SU-DHL-6 (cell line): ENCODE measurements around the gene NPAS3.

Experiments
- H2AFZ ChIP-seq: fragments of 200-600 bp; sonication (generic); 2 replicates; pipeline ENCODE4 v1.6.1; 2014; ENCODE audit warnings: low read depth, mild to moderate bottlenecking, moderate library complexity, mixed read lengths, antibody characterized with exemption, low read length; ENCODE audit not compliant: severe bottlenecking
- H3F3A ChIP-seq: fragments of 200-600 bp; shearing (Covaris generic); 2 replicates; pipeline ENCODE4 v1.6.0; 2016; ENCODE audit warnings: antibody characterized with exemption, mild to moderate bottlenecking; ENCODE audit not compliant: insufficient read depth
- H3K27ac ChIP-seq: fragments of 200-600 bp; sonication (generic); 2 replicates; pipeline ENCODE4 v1.5.1; 2016; ENCODE audit warnings: low read depth, mild to moderate bottlenecking, low read length, moderate library complexity, mixed read lengths
- H3K27me3 ChIP-seq: fragments of 200-600 bp; sonication (generic), shearing (Covaris generic); 2 replicates; pipeline ENCODE4 v1.6.0; 2014; ENCODE audit warnings: mild to moderate bottlenecking, low read length
- H3K36me3 ChIP-seq: fragments of 200-600 bp; sonication (generic); 2 replicates; pipeline ENCODE4 v1.6.1; 2014; ENCODE audit warnings: mild to moderate bottlenecking, low read length, mixed read lengths
- H3K4me2 ChIP-seq: fragments of 300-600, 200-600 bp; shearing (Covaris generic), sonication (generic); 2 replicates; pipeline ENCODE4 v1.6.0; 2014; ENCODE audit warnings: low read length, low read depth, mild to moderate bottlenecking; ENCODE audit not compliant: poor library complexity, severe bottlenecking
- H3K4me3 ChIP-seq: fragments of 200-600 bp; sonication (generic); 2 replicates; pipeline ENCODE4 v1.5.1; 2014; ENCODE audit warnings: antibody characterized with exemption, low read length, mild to moderate bottlenecking, mixed read lengths; ENCODE audit not compliant: insufficient read depth, poor library complexity, severe bottlenecking
- H3K79me2 ChIP-seq: fragments of 200-600 bp; sonication (generic); 2 replicates; pipeline ENCODE4 v1.6.1; 2014; ENCODE audit warnings: mild to moderate bottlenecking, low read length, moderate library complexity; ENCODE audit not compliant: insufficient read depth
- H3K9ac ChIP-seq: fragments of 200-600 bp; sonication (generic); 2 replicates; pipeline ENCODE4 v1.7.0; 2014; ENCODE audit warnings: mild to moderate bottlenecking, low read length
- H3K9me2 ChIP-seq: fragments of 200-600 bp; sonication (generic); replicated peaks from 2 replicates; pipeline ENCODE4 v1.6.1; 2014; ENCODE audit warnings: low read length; ENCODE audit not compliant: insufficient read depth
- H3K9me3 ChIP-seq: fragments of 200-600 bp; sonication (generic); 2 replicates; pipeline ENCODE4 v1.6.1; 2014; ENCODE audit warnings: low read length, mixed read lengths; ENCODE audit not compliant: insufficient read depth
- H4K20me1 ChIP-seq: fragments of 200-600 bp; sonication (generic); 2 replicates; pipeline ENCODE4 v1.6.1; 2014; ENCODE audit warnings: low read depth, mild to moderate bottlenecking, antibody characterized with exemption, low read length, moderate library complexity, mixed read lengths
- CTCF ChIP-seq: fragments of 200-600 bp; sonication (generic); IDR thresholded peaks from one replicate; pipeline ENCODE4 v1.5.1; 2017; ENCODE audit warnings: antibody characterized with exemption, mild to moderate bottlenecking, low read length, moderate library complexity; ENCODE audit not compliant: insufficient read depth, poor library complexity, severe bottlenecking
- EZH2phosphoT487 ChIP-seq: fragments of 200-600 bp; sonication (generic), shearing (Covaris generic); conservative IDR thresholded peaks from 2 replicates; pipeline ENCODE4 v1.6.1; 2018; ENCODE audit warnings: mild to moderate bottlenecking, antibody characterized with exemption, low read length, moderate library complexity, mixed read lengths

The NPAS3 gene

GRCh38 chr14:33539918-33540357, 601.3 kb downstream of the NPAS3 start:
- no peak for TF ChIP-seq CTCF
- no peak for TF ChIP-seq EZH2phosphoT487
- Histone ChIP-seq H3K79me2 (no peaks in the 10 kb centered on the region), H3K4me2 (no peak overlapping the region), H4K20me1 (no peaks in the 10 kb centered on the region), H3K9me3 (no peaks in the 10 kb centered on the region), H2AFZ (no peak overlapping the region), H3K9me2 (no peaks in the 10 kb centered on the region), H3K4me3 (no peak overlapping the region), H3F3A (no peaks in the 10 kb centered on the region), H3K27ac (no peak overlapping the region), H3K9ac (no peak overlapping the region), H3K36me3 (no peaks in the 10 kb centered on the region), H3K27me3 (no peaks in the 10 kb centered on the region)

- Histone ChIP-seq H3K9me3 (no peaks in the 10 kb centered on the region), H3K4me3 (no peak overlapping the region), H3K36me3 (no peaks in the 10 kb centered on the region), H3K79me2 (no peaks in the 10 kb centered on the region), H3K27me3 (no peaks in the 10 kb centered on the region), H2AFZ (no peak overlapping the region), H3K9me2 (no peaks in the 10 kb centered on the region), H3K4me2 (no peak overlapping the region), H3K9ac (no peak overlapping the region), H3F3A (no peaks in the 10 kb centered on the region), H3K27ac (no peak overlapping the region), H4K20me1 (no peaks in the 10 kb centered on the region)
- TF ChIP-seq EZH2phosphoT487 = no peak
- no peak for TF ChIP-seq CTCF
Measured at GRCh38 chr14:33541171-33541570, 602.5 kb downstream of the NPAS3 start.

DNA sequence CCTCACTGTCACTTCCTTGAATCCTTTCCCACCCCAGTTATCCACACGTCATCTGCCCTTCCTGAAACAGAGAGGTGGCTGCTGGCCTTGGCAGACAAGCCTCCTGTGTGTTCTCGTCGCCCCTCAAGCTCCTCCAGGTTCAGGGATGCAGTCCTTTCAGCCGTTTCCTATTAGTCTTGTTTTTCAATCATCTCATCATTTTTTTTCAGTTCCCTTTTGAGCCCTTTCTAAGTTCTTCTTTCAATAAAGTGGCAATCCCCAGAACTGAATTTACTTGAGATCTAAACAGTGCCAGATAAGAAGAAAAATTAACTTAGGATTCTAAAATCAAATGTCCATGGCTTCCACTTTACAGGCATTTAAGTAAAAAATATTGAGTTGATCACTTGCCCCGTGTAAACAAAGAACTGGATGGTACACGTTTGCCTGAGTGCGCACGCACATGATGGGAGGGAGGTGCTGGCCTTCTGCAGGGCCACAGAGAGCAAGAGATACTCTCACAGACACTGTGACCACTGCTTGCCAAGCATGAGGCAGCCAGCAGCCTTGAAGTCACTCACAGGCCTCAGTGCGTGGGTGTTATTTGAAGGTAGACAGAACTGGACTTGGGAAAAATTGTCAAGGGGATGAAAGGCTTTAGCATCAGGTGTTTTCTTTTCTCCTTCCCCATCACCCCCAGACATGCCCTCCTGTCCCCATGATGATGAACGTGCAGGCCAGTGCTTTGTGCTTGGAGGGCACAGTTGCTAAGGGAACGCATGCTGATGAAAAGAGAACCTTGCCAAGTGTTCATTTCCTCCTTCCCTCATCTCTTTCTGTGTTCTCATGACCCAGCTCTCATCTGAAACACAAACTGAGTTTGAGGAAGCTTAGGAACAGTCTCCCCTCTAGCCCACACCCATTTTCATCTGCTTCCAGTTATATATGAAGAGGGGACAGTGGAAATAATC, 603.9 kb downstream of the NPAS3 start:
- TF ChIP-seq EZH2phosphoT487 (no peak), CTCF (no peak)
- no peaks in the 10 kb centered on the region for H3K27me3 ChIP-seq
- H4K20me1 ChIP-seq = no peaks in the 10 kb centered on the region
- no peak overlapping the region for H3K4me3 ChIP-seq
- H3K4me2 ChIP-seq = no peak overlapping the region
- no peaks in the 10 kb centered on the region for H3K9me3 ChIP-seq
- no peak overlapping the region for H2AFZ ChIP-seq
- H3K27ac ChIP-seq = no peak overlapping the region
- H3K9me2 ChIP-seq = no peaks in the 10 kb centered on the region
- no peaks in the 10 kb centered on the region for H3K36me3 ChIP-seq
- no peaks in the 10 kb centered on the region for H3K79me2 ChIP-seq
- no peaks in the 10 kb centered on the region for H3F3A ChIP-seq
- H3K9ac ChIP-seq = no peak overlapping the region
